Gastrocnemius medialis (tissue), 4 donors: ENCODE data around the gene KRTAP27-1.

Source experiments
- POLR2A ChIP-seq, 2 donors: fragments of 450-650 bp; IDR thresholded peaks; one replicate each; pipeline ENCODE4 v1.6.1; 2017; ENCODE audit warnings: antibody characterized with exemption in 2 of 2, mild to moderate bottlenecking in 2 of 2, moderate library complexity in 2 of 2
- TF ChIP-seq, protein P1 (sequence below), 5 experiments: fragments of 450-650 bp in 3 of 5; fragments of 200-600 bp in 2 of 5; sonication (generic) in 2 of 5; IDR thresholded peaks in 4 of 5; conservative IDR thresholded peaks in 1 of 5; 1 replicate in 4 of 5; 2 replicates in 1 of 5; pipeline ENCODE4 v1.5.1; 2016 to 2019; ENCODE audit warnings: antibody characterized with exemption in 5 of 5, mild to moderate bottlenecking in 3 of 5, moderate library complexity in 3 of 5

DNA sequence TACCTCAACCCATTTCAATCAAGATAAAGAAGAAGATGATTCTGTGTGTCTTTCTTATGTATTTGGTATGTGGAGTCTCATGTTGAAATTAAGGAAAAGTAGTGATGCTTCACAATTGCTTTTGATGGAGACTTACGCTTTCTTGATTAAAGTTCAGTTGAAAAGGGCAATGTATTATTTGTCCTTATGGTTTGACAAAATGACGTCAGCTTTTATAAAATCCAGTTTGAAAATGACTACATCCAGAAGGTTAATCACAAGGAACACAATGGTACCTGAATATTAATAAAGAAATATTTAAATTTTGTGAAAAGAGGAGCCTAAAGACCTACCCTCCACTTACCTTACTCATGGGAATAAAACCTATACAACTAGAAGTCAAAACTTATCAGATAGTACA, 21.8 kb downstream of the KRTAP27-1 start:
- TF ChIP-seq, protein P1, sequence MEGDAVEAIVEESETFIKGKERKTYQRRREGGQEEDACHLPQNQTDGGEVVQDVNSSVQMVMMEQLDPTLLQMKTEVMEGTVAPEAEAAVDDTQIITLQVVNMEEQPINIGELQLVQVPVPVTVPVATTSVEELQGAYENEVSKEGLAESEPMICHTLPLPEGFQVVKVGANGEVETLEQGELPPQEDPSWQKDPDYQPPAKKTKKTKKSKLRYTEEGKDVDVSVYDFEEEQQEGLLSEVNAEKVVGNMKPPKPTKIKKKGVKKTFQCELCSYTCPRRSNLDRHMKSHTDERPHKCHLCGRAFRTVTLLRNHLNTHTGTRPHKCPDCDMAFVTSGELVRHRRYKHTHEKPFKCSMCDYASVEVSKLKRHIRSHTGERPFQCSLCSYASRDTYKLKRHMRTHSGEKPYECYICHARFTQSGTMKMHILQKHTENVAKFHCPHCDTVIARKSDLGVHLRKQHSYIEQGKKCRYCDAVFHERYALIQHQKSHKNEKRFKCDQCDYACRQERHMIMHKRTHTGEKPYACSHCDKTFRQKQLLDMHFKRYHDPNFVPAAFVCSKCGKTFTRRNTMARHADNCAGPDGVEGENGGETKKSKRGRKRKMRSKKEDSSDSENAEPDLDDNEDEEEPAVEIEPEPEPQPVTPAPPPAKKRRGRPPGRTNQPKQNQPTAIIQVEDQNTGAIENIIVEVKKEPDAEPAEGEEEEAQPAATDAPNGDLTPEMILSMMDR (IDR thresholded peaks at IDR 0.05 in 4 of 5, conservative IDR thresholded peaks at IDR 0.05 in 1 of 5), result no peak
- TF ChIP-seq POLR2A (IDR thresholded peaks at IDR 0.05), result no peak
